Measurements from ENCODE around the gene DTX3L. TPM values are rescaled to one million over a fixed set of nuclear protein-coding genes. Genes with fewer than 3 reads are reported as not detected.

DTX3L gene
- total and polyA plus RNA-seq, 2 of the 13 experiments (the other 11 are each of a cell fraction or from before 2014, with no cell fraction given): 2.5 to 10.9 TPM

DNA sequence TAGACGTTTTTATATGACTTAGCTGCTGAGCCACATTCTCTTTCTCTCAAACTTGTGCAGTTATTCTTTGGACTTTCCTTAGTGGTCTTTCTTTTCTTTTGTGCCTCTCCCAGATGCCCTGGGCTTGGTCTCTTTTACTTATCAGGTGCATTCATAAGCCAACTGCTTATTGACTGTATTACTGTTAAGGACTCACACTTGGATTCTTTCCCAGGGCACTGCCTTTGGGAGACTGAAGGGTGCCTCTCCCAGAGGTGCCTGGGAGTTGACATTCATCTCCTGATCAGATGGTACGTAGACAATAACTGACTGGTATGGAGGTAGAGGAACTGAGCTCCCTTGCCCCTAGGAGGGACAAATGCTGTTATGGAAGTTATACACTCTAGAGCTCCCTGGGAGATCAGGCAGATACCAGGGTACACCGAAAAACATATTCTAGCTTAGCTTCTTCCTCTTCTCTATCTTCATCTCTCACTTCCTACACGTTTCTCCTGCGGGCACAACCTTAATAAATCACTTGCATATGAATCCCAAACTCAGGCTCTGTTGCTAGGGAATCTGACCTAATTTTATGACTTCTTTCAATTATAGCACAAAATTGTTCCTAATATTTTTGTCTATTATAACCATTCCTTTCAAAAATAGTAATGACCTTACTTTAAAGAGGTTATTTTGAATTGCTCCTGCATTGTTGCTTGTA is 38.0 kb downstream of the DTX3L start:
- no peak for FAIRE-seq
- TF ChIP-seq ISX (CRISPR knock-in tag; conservative IDR thresholded peaks at IDR 0.05) (no peak), MEIS1 (CRISPR knock-in tag; IDR thresholded peaks at IDR 0.05; ENCODE audit: borderline replicate concordance) (no peak), ZNF431 (CRISPR knock-in tag; IDR thresholded peaks at IDR 0.05; ENCODE audit: borderline replicate concordance, low read depth) (no peak), RXRB (CRISPR knock-in tag; IDR thresholded peaks at IDR 0.05; ENCODE audit: borderline replicate concordance) (no peak), ZEB1 (IDR thresholded peaks at IDR 0.05; ENCODE audit: insufficient replicate concordance, low read depth) (no peak), ARID2 (CRISPR knock-in tag; IDR thresholded peaks at IDR 0.05; ENCODE audit: borderline replicate concordance) (no peak), MAFK (conservative IDR thresholded peaks at IDR 0.05 in 1 of 2, IDR thresholded peaks at IDR 0.05 in 1 of 2; ENCODE audit: low read length in 2 of 2) (no peak), ZMAT3 (CRISPR knock-in tag; conservative IDR thresholded peaks at IDR 0.05) (no peak), FOXM1 (CRISPR knock-in tag; IDR thresholded peaks at IDR 0.05) (no peak)
- TF ChIP-seq, protein P1, sequence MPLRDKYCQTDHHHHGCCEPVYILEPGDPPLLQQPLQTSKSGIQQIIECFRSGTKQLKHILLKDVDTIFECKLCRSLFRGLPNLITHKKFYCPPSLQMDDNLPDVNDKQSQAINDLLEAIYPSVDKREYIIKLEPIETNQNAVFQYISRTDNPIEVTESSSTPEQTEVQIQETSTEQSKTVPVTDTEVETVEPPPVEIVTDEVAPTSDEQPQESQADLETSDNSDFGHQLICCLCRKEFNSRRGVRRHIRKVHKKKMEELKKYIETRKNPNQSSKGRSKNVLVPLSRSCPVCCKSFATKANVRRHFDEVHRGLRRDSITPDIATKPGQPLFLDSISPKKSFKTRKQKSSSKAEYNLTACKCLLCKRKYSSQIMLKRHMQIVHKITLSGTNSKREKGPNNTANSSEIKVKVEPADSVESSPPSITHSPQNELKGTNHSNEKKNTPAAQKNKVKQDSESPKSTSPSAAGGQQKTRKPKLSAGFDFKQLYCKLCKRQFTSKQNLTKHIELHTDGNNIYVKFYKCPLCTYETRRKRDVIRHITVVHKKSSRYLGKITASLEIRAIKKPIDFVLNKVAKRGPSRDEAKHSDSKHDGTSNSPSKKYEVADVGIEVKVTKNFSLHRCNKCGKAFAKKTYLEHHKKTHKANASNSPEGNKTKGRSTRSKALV (CRISPR knock-in tag; IDR thresholded peaks at IDR 0.05): no peak
- TF ChIP-seq, protein P2, sequence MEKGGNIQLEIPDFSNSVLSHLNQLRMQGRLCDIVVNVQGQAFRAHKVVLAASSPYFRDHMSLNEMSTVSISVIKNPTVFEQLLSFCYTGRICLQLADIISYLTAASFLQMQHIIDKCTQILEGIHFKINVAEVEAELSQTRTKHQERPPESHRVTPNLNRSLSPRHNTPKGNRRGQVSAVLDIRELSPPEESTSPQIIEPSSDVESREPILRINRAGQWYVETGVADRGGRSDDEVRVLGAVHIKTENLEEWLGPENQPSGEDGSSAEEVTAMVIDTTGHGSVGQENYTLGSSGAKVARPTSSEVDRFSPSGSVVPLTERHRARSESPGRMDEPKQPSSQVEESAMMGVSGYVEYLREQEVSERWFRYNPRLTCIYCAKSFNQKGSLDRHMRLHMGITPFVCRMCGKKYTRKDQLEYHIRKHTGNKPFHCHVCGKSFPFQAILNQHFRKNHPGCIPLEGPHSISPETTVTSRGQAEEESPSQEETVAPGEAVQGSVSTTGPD (CRISPR knock-in tag; IDR thresholded peaks at IDR 0.05): no peak
- TF ChIP-seq, protein P3, sequence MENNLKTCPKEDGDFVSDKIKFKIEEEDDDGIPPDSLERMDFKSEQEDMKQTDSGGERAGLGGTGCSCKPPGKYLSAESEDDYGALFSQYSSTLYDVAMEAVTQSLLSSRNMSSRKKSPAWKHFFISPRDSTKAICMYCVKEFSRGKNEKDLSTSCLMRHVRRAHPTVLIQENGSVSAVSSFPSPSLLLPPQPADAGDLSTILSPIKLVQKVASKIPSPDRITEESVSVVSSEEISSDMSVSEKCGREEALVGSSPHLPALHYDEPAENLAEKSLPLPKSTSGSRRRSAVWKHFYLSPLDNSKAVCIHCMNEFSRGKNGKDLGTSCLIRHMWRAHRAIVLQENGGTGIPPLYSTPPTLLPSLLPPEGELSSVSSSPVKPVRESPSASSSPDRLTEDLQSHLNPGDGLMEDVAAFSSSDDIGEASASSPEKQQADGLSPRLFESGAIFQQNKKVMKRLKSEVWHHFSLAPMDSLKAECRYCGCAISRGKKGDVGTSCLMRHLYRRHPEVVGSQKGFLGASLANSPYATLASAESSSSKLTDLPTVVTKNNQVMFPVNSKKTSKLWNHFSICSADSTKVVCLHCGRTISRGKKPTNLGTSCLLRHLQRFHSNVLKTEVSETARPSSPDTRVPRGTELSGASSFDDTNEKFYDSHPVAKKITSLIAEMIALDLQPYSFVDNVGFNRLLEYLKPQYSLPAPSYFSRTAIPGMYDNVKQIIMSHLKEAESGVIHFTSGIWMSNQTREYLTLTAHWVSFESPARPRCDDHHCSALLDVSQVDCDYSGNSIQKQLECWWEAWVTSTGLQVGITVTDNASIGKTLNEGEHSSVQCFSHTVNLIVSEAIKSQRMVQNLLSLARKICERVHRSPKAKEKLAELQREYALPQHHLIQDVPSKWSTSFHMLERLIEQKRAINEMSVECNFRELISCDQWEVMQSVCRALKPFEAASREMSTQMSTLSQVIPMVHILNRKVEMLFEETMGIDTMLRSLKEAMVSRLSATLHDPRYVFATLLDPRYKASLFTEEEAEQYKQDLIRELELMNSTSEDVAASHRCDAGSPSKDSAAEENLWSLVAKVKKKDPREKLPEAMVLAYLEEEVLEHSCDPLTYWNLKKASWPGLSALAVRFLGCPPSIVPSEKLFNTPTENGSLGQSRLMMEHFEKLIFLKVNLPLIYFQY (CRISPR knock-in tag; IDR thresholded peaks at IDR 0.05; ENCODE audit: borderline replicate concordance): no peak
- TF ChIP-seq, protein P4, sequence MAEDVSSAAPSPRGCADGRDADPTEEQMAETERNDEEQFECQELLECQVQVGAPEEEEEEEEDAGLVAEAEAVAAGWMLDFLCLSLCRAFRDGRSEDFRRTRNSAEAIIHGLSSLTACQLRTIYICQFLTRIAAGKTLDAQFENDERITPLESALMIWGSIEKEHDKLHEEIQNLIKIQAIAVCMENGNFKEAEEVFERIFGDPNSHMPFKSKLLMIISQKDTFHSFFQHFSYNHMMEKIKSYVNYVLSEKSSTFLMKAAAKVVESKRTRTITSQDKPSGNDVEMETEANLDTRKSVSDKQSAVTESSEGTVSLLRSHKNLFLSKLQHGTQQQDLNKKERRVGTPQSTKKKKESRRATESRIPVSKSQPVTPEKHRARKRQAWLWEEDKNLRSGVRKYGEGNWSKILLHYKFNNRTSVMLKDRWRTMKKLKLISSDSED (CRISPR knock-in tag; IDR thresholded peaks at IDR 0.05): no peak
- TF ChIP-seq, protein P5, sequence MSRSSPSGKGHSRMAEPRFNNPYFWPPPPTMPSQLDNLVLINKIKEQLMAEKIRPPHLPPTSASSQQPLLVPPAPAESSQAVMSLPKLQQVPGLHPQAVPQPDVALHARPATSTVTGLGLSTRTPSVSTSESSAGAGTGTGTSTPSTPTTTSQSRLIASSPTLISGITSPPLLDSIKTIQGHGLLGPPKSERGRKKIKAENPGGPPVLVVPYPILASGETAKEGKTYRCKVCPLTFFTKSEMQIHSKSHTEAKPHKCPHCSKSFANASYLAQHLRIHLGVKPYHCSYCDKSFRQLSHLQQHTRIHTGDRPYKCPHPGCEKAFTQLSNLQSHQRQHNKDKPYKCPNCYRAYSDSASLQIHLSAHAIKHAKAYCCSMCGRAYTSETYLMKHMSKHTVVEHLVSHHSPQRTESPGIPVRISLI (CRISPR knock-in tag; IDR thresholded peaks at IDR 0.05; ENCODE audit: borderline replicate concordance): no peak

More for the DNA sequence above, 38.0 kb downstream of the DTX3L start:
- DNase-seq (ENCODE audit: low spot score) (no peak), ATAC-seq (no peak)
- no peaks in the 10 kb centered on the region for H3K36me3 ChIP-seq (replicated peaks in 1 of 2; ENCODE audit: control insufficient read depth in 1 of 2, insufficient read depth in 2 of 2, low read length in 2 of 2)
- BruUV-seq (replicated peaks): no TSS peak
- H3K79me2 ChIP-seq (ENCODE audit: insufficient read depth, low read length): no peaks in the 10 kb centered on the region
- 4% methylated on average over 5 of the region's 5 CpGs for WGBS (ENCODE audit: low lambda C conversion rate)
- H2AFZ ChIP-seq (ENCODE audit: low read length): no peak overlapping the region
- H3K4me3 ChIP-seq (replicated peaks in 1 of 3; ENCODE audit: insufficient read depth in 1 of 3, low read depth in 2 of 3, low read length in 3 of 3): no peak overlapping the region
- POLR2A ChIA-PET: no interaction called here
- H3K9ac ChIP-seq (ENCODE audit: insufficient read depth, low read depth, low read length): no peak overlapping the region
- no peaks in the 10 kb centered on the region for H4K20me1 ChIP-seq (ENCODE audit: insufficient read depth, low read length)
- H3K27me3 ChIP-seq (ENCODE audit: control insufficient read depth in 1 of 2, insufficient read depth in 2 of 2, low read length in 2 of 2): no peaks in the 10 kb centered on the region
- no peaks in the 10 kb centered on the region for H3K4me1 ChIP-seq (ENCODE audit: insufficient read depth, low read length)
- no peak overlapping the region for H3K4me2 ChIP-seq (ENCODE audit: low read depth, low read length)
- no peak overlapping the region for H3K27ac ChIP-seq (ENCODE audit: extremely low read length, insufficient read depth, low read length)
- in situ Hi-C loops (cut with HindIII; ENCODE audit: extremely low pct_ligation_motif_present, low pct_unique_long_range_greater_than_20kb): no loop called here
- intact Hi-C loops (cut with micrococcal nuclease; ENCODE audit: unreplicated experiment): no loop called here
- CTCF ChIA-PET (ENCODE audit: low intra/inter-chr PET ratio, low total read pairs): no interaction called here
- H3K9me3 ChIP-seq (ENCODE audit: low read length): no peaks in the 10 kb centered on the region

All from HepG2 (cell line).